HG03175 (cell line): ENCODE results near the gene RBMY1B.
A peak's percentile ranks its signal among the peaks of the same experiment; 100 is the strongest.
"Not testable (repeated sequence)": the region's sequence is repeated elsewhere in the genome, so short reads cannot be mapped to it uniquely, and the experiment has no call there.

Source experiments
- ATAC-seq: cut with Tn5 transposase; IDR thresholded peaks from one replicate; pipeline ENCODE4 v1.9.1; 2021; ENCODE audit warnings: mild to moderate bottlenecking, moderate library complexity; ENCODE audit not compliant: unreplicated experiment

The RBMY1B gene

GRCh38 chrY:21511038-21511437, at the start of gene RBMY1B:
Gene RBMY1B, plus strand, starts transcription at chrY:21511338. Its CDS starts 2,013 bp downstream, at chrY:21513351.
- ATAC-seq: not testable (repeated sequence)

DNA sequence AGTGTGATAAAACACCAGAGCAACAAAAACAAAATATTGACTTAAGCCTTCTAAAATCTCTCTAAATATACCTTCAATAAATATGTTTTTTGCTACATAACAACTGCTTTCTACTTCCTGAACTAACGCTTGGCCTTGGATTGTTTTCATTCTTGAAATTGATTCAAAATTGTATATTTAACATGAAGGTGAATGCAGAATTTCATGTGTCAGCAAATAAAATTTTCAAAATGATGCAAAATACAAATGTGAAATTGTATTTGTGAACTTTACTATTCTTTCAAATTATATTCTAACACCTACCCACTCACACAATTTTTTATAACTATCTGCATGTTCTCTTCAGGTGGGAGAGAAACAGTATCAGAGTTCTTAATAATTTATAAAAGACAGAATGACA, 48.2 kb upstream of the RBMY1B start:
- not testable (repeated sequence) for ATAC-seq

DNA sequence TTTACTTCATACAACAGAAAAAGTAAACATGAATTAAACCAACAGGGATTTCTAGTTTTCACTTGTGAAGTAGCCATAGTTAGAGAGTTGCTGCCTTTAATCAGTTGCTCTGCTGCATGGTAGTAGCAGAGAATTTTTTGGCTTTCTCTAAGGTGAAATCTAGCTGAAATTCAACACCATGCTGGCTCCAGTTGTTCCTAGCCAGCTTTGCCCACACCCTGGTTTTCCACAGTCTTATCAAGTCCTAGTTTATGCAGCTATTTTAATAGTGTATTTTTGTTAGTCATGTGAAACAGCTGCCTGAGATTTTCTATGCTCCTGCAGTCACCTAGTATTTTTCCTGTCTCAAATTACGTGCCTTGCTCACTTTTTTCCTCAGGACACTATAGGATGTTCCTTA, 28.2 kb upstream of the RBMY1B start:
- ATAC-seq: no peak

- not testable (repeated sequence) for ATAC-seq
Measured at GRCh38 chrY:21534579-21534978, 23.4 kb downstream of the RBMY1B start, which contains the start of gene RBMY1A1. Gene RBMY1A1, plus strand, starts transcription at chrY:21534879. Its CDS starts 2,013 bp downstream, at chrY:21536892.

GRCh38 chrY:21559316-21559984, 48.3 kb downstream of the RBMY1B start:
- peak; percentile 88 for ATAC-seq
